Measurements from ENCODE around the gene EPAS1. TPM values are rescaled to one million over a fixed set of nuclear protein-coding genes. Genes with fewer than 3 reads are reported as not detected.

Gene EPAS1
- total and polyA plus RNA-seq, 2 of the 13 experiments (the other 11 are each of a cell fraction or from before 2014, with no cell fraction given) = 47.1 to 182 TPM

GRCh38 chr2:46297546-46298271 lies 502 bp downstream of the EPAS1 start (continued):
- no peak; the same call in 1 of the 2 replicates for TF ChIP-seq CSRNP2 (CRISPR knock-in tag; conservative IDR thresholded peaks at IDR 0.05; ENCODE audit: low read depth)
- no peak for TF ChIP-seq JARID2 (CRISPR knock-in tag; IDR thresholded peaks at IDR 0.05; ENCODE audit: insufficient replicate concordance)
- peak; percentile 47; the same call in 1 of the 2 replicates for TF ChIP-seq ZNF281 (CRISPR knock-in tag; IDR thresholded peaks at IDR 0.05; ENCODE audit: borderline replicate concordance)
- TF ChIP-seq RBM22 (optimal IDR thresholded peaks at IDR 0.05; ENCODE audit: low read length) = no peak
- no peak for TF ChIP-seq ZNF720 (CRISPR knock-in tag; IDR thresholded peaks at IDR 0.05)
- no peak for TF ChIP-seq ZNF318 (CRISPR knock-in tag; IDR thresholded peaks at IDR 0.05)
- no peak for TF ChIP-seq ZNF383 (CRISPR knock-in tag; IDR thresholded peaks at IDR 0.05; ENCODE audit: borderline replicate concordance)
- TF ChIP-seq FOXM1 (CRISPR knock-in tag; IDR thresholded peaks at IDR 0.05) = 0 out of 2 replicates have a peak, but pooled peaks have one; percentile 6
- TF ChIP-seq KLF15 (CRISPR knock-in tag; IDR thresholded peaks at IDR 0.05; ENCODE audit: borderline replicate concordance) = no peak; the same call in 1 of the 2 replicates
- peak; percentile 13; the same call in 1 of the 2 replicates for TF ChIP-seq CBFB (CRISPR knock-in tag; IDR thresholded peaks at IDR 0.05)
- TF ChIP-seq ZNF564 (CRISPR knock-in tag; IDR thresholded peaks at IDR 0.05) = peak; percentile 16
- TF ChIP-seq ATRX (CRISPR knock-in tag; IDR thresholded peaks at IDR 0.05; ENCODE audit: borderline replicate concordance) = no peak
- no peak for TF ChIP-seq PAF1 (CRISPR knock-in tag; IDR thresholded peaks at IDR 0.05)
